K562 (cell line): ENCODE measurements around the gene APPL2.

Experiments used
- PKNOX1 ChIP-seq: fragments of 450-650 bp; IDR thresholded peaks from 2 replicates; pipeline ENCODE4 v1.6.1; 2016
- POLR2AphosphoS5 ChIP-seq: IDR thresholded peaks from 2 replicates; pipeline ENCODE4 v1.6.1; 2011; ENCODE audit warnings: mild to moderate bottlenecking, low read depth, low read length, moderate library complexity; ENCODE audit not compliant: control insufficient read depth, insufficient read depth
- PURB ChIP-seq: sonication (generic); formaldehyde crosslinking; IDR thresholded peaks from 2 replicates; pipeline ENCODE4 v1.9.0; 2021; ENCODE audit warnings: low read depth, mild to moderate bottlenecking, missing genetic modification reagents

DNA sequence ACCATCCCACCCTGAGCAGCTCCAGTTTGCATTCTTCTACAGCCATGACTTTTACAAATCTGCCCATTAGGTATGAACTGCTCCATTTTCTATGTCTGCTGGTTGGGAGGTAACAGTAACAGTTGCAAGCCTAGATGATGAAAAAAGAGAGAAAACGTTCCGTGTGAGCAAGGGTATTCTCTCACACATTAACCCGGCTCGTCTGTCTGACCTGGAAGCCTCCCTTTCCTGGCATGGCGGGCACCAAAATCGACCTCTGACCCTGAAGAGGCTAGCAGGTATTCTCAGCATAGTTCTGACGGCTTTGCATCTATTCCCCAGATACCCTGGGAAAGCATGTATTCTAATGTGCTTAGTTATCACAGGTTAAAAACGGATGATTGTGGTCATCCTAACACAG, 31.8 kb downstream of the APPL2 start:
- TF ChIP-seq PKNOX1 (no peak), POLR2AphosphoS5 (no peak), PURB (CRISPR knock-in tag) (no peak)
